HG02588 (cell line): ENCODE data around the gene PAK6.

ENCODE experiments used
- ATAC-seq: cut with Tn5 transposase; IDR thresholded peaks from one replicate; pipeline ENCODE4 v1.9.1; 2021; ENCODE audit warnings: mild to moderate bottlenecking, moderate library complexity; ENCODE audit not compliant: unreplicated experiment

PAK6 gene

DNA sequence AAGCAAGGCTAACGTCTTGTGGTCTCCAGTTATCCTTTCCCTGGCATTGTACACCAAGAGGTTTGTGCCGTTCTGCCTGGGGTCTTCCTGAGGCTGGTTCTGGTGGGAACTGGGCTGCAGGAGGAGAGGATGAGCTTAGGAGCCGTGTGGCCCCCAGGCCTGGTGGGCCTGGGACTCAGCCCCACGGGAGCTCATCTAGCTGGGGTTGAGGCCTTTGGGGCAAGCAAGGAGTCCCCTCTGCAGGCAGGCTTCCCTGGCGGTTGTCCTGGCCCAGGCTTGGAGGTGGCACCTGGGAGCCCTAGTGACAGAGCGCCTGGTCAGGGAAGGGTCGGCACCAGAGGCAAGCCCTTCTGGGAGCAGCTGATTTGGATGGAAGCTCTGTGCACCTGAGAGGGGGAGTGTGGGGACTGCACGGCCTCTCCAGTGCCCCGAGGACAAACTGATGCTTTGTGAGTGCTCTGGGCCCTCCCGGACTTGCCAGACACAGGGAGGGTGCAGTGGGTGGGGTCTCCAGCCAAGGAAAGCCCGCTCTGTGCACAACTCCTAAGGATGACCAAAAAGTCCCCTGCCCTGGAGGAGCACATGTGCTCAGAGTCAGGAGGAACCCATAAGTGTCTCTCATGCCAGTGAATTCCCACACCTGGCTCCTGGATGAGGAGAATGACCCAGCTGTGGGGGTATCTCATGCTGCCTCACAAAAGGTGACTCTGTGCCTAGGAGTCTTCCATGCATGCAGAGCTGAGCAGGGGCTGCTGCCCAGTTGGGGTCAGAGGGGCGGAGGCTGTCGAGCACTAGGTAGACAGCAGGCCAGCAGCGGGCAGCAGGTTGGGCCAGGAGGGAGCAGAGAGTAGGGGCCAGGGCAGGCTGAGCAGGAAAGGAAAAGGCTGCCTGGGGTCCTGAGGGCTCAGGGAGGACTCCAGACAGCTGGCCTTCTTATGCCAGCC is 2.7 kb downstream of the PAK6 start:
- no peak for ATAC-seq

DNA sequence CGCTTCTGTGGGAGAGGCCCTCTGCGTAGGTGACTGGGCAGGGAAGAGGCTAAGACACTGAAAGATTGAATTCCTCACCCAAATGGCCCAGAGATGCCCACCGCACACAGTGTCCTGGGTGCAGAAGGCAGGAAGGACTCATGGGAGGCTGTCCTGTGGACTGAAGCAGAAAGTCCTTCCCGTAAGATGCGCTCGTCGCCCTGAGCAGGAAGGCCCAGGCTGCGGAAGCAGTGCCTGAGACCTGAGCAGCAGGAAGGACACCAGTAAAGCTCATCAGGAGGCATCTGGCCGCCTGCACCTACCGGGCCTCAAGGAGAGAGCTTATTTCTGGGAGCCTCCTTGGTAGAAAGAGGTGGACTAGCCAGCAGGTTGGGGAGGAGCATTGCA is 3.3 kb downstream of the PAK6 start:
- no peak for ATAC-seq

DNA sequence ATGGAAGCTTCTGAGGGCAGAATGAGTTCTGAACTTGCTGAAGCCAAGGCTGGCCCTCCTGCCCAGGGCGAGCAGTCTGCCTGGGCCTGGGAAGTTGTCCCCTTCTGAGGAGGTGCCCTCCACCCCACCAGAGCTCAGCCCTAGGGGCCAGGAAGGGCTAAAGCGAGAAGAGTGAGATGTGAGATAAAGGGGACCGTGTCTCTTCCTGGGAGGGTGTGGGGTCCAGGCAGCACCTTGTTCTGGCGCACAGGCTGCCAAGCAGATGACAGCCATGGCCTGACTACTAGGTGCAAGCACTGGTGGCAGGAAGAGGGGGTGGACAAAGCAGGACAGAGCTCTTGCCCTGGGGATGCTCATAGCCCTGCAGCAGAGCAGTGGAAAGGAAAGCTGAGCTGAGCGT is 3.7 kb downstream of the PAK6 start:
- ATAC-seq = no peak

DNA sequence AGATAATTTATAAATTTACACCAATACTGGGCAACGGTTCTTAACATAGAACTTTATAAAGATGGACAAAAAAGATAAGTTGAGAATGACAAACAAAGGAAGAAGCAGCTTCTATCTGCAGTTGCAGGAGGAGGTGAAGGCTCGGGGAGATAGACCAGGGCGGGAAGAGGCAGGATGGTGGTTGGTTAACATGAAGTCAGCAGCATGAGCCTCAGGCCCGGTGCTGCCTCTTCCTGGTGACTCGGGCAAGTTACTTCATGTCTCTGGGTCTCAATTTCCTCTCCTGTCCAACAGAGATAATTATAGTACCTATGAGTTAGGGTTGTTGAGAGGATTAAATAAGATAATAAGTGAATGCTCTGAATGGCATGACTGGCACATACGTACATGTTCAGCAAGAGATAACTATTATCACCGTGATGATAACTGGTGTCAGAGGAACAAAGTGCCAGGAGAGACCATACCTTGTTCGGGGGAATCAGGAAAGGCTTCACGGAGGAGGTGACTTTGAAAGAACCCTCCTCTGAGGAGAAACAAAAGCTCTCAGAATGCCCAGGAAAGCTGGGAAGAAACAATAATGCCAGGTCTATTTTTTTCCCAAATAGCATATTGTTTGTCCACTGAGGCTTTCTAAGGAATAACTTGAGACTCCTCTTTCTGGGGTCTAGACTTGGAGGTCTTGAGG is 4.4 kb downstream of the PAK6 start:
- ATAC-seq = no peak

DNA sequence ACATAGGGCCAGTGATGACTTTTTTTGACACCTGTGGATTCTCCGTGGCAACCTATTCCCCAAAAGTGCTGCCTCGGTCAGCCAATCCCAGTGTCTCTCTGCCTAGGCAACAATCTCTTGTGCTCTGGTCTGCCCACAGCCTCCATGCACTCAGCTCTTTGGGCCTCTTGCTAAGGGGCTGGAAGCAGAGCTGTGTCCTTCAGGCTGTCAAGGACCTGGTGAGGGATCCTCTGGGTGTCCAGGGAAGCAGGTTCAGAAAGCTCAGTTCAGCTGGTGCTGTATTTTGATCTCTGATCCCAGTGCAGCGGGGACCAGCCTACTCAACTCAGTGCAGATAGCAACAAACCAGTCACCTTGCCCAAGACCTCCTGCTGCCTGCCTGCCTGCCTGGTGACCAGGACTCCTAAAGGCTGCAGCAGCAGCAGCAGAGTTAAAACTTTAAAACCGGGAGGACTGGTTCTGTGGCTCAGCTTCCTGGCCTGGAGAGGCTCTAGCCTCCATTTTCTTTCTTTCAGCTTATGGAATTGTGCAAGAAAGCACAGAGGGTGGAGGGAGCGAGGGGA is 6.2 kb downstream of the PAK6 start:
- no peak for ATAC-seq

DNA sequence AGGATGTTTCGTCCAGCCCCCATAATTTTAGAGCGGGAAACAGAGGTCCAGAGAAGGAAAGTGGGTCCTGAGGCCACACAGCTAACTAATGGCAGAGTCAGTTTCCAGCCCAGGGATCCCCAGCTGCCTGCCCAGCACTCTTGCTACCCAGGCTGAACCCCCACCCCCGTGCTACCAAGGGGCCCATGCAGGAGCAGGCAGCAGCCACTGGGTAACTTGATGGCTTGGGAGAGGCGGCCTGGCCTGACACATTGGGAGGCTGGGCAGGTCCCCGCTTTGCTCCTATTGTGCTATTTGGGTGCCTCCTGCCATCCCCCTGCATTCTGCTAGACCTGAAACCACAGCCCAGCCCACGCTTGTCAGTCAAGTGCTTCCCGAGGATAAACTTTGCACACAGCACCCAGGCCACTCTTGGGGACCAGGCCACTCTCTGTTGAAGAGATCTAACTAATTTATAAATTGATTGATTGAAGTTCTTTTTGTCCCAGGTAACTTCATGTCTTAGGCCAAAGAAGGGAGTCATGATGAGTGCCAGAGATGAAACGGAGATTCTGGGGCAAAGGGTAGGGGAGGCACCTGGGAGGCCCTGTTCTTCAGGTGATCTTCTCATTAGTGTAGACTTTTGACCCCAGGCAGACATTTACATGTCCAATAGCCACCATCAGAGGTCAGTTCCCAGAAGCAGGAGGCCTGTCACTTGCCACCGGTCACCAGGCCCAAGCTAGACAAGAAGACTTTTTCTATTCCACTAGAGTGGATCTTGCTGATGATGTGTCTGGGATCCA is 7.0 kb downstream of the PAK6 start:
- no peak for ATAC-seq

DNA sequence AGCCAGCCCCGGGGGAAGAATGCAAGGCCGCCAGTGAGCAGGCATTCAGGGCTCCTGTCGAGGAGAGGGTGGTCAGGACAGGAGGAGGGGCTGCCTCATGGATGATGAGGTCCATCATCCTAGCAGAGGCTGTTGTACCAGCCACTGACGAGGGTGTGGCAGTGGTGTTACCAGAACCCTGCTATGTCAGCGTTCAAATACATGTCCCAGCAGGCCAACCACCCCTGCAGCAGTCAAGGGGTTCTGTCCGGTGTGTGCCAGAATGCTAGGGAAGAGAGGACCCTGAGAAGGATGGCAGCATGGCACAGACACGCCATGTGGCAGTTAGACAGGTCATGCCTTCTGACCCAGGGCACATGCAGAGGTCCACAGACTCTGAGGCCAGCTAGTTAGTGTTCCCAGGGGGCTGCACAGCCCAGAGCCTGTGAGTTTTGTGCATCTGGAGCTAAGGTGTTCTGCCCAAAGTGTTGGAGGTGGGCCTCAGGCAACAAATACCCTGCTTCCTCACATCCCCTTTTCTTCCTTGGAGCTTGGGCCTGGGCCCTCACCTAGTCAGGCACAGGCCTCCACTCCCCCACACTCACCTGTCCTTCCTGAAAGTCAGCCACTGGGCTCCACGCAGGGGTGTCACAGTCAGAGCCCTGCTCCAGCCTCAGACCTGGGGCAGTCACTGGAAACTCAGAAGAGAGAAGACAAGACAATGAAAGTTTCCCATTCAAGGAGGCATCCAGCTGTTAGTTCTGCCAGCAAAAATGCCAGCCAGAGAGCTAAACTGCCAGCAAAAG is 7.8 kb downstream of the PAK6 start:
- ATAC-seq = no peak

DNA sequence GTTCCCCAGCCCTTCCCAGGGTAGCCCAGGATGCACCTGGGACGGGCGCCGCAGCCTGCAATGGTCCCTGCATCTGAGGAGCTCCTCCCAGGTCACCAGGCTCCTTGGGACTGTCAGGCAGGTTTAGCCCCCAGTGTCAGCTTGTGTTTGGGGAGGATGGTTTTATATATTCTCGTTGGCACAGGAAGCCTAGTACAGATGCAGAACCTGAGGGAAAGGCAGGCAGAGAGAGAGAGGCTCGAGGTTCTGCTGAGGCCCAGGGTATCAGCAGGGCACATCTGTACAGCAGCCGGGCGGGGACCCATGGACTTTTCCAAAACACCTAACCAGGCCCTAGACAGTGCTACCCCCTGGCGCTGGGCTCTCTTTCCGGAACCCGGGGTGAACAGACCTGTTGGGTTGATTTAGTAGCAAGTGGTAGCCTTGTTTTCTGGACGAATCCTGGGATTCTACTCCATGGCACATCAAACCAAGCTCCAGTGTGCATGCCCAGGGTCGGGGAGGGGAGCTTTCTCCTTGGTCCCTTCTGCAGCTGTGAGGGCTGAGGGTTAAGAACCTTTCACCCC is 8.6 kb downstream of the PAK6 start:
- ATAC-seq = no peak

DNA sequence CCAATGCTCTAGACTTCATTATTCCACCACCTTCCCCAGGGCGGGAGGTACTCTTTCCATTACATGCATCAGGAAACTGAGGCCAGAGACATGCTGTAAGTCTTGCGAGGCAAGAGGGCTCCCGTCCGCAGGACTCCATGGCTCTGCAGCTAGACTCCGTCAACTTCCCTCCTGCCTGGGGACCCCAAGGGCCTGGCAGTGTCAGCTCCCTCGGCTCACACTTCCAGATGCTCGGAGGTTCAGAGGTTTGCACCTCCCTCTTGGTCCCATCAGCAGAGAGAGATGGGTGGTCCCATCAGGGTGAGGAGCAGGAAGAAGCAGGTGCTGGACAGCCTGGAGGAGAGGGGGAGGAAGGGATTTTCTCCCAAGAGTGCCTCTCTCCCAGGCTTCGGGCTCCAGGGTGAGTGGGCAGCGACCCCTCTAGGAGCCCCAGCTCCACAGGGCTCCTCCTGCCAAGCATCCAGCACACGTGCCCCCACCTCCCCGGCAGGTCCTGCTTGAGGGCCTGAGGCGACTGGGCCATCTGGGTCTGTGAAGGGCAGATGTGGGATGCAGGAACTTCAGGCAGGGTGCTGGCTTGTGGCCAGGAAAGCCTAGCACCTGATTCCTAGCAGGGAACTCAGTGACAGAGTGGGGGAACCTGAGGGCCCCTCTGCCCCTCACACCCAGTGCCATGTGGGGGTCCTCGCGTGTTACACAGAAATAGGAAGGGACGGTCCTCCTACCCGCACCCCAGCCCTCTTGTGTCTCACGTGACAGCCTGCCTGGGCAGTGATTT is 9.3 kb downstream of the PAK6 start:
- no peak for ATAC-seq

DNA sequence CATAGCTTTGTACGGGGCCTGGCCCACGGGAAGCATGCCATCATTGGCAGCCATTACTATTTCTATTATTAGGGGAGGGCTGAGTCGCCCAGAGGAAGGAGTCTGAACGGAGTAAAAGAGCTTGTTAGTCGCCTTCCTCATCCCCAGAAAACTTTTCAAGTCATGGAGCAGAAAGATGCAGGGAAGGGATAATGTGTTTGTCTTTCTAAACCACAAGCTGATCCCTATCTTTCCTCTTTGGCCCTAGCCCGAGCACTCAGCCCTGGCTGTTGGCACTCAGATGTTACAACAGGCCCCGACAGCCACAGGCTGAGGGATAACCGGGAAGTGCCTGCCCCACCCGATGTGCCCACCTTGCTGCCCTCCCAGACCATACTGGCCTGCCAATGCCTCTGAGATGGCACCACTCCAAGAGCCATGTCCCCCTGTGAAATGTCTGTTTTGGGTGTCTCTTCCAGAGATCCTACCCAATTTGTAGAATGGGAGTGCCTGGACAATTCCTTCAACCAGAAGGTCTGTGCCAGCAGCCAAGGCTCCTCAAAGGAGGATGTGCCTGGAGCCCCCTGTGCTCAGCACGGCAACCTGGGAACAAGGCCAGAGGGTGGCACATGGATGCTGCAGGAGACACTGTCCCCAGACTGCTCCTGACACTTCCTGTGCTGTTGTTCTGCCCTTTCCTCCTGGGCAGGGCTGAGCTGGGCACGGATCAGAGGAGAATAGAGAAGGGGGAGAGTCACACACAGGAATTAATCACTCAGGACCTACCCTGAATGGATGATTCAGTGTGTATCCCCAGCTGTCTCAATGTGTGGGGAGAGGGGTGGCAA is 10.8 kb downstream of the PAK6 start:
- ATAC-seq = no peak

DNA sequence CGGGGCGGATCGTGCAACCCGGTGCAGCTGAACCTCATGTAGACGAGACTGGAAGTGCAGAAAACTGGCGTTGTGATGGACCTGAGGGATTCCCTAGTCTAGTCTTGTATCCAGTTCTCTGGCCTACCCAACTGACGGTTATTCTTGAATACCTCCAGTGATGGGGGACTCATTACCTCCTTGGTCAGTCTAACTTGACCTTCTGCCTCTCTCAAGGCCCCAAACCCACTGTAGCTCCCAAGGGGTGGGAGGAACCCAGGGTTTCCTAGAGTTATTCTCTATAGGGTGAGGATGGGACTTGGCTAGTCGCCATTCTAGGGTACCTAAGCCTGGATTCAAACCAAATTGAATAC is 11.4 kb downstream of the PAK6 start:
- ATAC-seq = no peak

DNA sequence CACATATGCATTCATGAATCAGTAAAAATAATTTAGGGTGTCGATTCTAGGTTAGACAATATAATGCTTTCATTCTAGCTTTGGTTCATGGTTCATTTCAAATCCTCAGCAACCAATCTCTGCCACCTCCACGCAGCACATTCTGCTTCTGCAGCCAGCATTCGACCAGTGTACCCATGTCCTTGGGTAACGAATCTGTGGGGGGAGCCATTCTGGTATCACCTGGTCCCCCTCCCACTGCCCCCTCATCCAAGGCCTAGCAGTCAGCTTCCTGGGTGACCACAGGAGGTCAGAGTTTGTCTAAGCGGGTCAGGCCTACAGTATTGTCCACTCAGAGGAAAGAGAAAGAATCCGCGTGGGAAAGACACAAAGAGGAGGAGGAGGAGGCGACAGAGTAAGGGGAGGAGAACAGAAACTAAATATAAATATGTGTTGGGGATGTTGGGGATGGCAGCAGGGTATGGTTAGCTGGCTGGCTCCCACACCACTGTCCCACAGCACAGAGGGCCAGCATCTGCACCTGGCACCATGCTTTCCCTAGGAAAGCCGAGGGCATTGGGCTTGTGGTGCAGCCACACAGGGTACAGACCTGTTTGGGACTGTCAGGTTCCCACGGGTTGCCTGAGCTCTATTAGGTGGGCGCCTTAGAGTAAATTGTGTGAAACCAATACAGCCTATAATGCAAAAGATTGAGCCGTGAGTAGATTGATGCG is 12.1 kb downstream of the PAK6 start:
- no peak for ATAC-seq

DNA sequence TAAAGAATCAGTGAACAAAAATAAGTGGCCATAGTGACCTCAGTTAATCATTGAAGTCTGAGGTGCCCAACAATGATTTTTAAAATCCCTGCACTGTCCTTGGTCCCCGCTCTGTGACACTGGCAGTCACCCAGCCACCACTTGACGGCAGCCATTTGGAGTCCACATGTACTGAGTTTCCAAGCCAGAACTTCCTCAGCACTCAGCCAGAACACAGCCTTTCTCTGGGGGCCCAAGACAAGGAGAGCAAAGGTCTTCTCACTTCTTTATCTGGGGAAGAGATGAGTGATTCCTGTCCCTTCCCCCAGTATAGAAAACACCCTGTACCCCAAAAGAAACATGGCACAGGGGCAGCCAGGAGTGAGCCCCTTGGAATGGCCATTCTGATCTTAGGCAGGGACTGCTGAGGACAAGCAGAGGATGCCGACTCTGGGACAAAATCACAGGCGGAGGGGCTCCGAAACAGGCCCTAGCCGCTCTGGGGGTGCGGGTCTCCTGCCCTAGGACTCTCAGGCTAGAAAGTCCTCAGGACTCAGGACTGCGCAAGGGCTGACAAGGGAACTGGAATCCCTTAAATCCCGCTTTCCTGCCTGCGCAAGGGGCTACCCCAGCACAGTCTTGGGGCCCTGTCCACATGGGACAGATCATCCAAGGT is 12.8 kb downstream of the PAK6 start:
- ATAC-seq = no peak

DNA sequence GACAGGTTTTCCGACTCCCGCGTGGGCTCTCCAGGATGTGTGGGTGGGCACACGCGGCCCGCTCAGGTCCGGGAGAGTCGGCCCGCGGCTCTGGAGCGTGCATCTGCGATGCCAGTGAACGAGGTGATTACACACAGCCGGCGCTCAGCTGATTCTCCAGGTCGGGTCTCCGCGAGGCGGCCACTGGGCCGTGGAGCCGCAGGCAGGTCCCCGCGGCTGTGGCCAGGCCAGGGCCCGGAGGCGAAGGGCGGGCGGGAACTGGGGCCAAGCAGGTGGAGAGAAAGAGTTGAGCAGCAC is 13.2 kb downstream of the PAK6 start:
- ATAC-seq = no peak

DNA sequence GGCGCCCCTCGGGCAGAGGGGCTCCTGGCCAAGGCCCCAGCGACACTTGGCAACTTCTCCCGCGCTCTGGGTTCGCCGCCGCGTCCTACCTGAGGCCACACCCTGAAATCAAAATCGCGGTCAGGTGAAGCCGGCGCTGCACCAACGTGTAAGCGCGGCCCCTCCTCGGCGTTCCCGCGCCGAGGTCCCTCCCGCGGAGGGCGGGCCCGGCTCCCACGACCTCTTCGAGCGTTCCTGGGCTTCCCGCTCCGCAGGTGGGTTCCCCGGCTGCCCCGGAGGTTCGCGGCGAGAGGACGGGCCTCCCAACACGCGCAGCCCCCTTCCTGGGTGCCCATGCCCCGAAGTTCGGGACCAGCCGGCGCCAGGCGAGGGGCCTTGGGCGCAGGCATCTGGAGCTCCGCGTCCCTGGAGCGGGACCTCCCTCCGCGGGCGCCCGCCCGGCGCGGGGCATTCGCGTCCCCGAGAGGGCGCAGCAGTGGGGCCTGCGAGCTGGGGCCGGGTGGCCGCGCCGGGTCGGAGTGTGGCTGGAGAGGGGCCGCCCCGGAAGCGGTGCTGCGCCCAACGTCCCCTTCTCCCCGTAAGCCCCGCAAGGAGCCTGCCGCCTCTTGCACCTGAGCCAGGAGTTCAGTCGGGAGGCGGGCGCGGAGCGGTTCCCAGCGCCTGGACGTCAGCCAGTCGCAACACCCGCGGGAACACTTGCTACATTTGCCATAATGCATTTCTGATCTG is 13.7 kb downstream of the PAK6 start:
- ATAC-seq = no peak

DNA sequence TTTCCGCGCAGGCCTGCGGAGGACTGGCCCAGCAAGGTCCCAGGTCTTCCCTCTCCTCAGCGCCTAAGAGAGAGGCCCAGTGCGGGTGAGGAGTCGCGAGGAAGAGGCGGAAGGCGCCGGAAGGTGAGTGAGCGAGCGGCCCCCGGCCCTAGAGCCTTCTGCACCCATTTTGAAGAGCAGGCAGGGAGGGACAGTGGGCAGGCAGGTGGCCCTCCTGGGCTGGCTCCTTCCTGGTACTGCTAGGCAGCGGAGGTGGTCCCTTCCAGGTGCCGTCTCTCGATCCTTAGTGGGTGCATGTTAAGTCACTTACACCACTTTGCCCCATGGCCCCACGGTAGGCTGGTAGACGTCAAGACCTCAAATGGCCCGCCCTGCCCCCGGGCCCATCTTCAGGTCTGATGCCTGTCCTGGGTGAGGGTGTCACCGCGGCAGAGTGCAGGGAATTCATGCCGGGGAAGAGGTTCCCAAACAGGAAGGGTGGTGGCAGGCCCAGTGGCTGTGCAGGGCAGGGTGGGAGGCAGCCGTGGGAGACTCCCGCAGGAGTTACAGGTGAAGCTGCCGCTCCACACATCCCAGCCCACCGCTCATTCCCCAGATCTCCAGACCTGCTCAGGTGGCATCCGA is 14.4 kb downstream of the PAK6 start:
- ATAC-seq = no peak

DNA sequence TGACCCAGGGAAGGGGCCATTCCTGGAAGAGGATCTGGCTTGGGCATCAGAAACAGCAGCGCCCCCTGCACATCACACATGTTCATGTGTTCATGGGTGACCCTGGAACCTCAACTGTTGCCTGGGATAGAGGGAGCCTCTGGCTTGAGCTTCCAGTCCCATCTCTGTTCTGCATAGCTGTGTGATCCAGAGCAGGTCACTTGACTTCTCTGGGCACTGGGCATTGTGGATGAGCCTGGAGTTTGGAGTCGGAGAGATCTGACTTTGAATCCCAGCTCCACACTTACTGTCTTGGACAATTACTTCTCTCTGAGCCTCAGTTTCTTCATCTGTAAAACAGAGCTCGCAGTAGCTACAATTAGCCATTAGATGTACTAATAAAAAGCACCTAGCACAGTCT is 15.6 kb downstream of the PAK6 start:
- ATAC-seq = no peak
